ENCODE results near the gene ATXN7L3. TPM values are rescaled to one million over a fixed set of nuclear protein-coding genes. Genes with fewer than 3 reads are reported as not detected.

Gene ATXN7L3
- total and polyA plus RNA-seq, 9 of the 15 experiments (the other 6 are each of a cell fraction or from before 2014, with no cell fraction given): 0.62 to 66.1 (median 33.2) TPM

- no peak for TF ChIP-seq CREB5 (CRISPR knock-in tag; IDR thresholded peaks at IDR 0.05)
- no peak for TF ChIP-seq MXD1 (CRISPR knock-in tag; IDR thresholded peaks at IDR 0.05; ENCODE audit: borderline replicate concordance, poor library complexity, severe bottlenecking)
- no peak for TF ChIP-seq RBM15 (IDR thresholded peaks at IDR 0.05; ENCODE audit: insufficient read depth, low read length)
- TF ChIP-seq ZNF785 (CRISPR knock-in tag; IDR thresholded peaks at IDR 0.05): no peak
- no peak for TF ChIP-seq ZC3H8 (IDR thresholded peaks at IDR 0.05)
- no peak for TF ChIP-seq KLF1 (tag; IDR thresholded peaks at IDR 0.05)
- no peak for TF ChIP-seq CBX1 (IDR thresholded peaks at IDR 0.05; ENCODE audit: low read depth)
- TF ChIP-seq NFYB (IDR thresholded peaks at IDR 0.05; ENCODE audit: extremely low read depth, insufficient read length): no peak
- TF ChIP-seq HDAC2 (IDR thresholded peaks at IDR 0.05): peak; percentile 23; the same call in 1 of the 2 replicates
- no peak for TF ChIP-seq HDAC3 (IDR thresholded peaks at IDR 0.05; ENCODE audit: borderline replicate concordance, partially characterized antibody)
- no peak for TF ChIP-seq HCFC1 (IDR thresholded peaks at IDR 0.05; ENCODE audit: low read depth, low read length)
- no peak for TF ChIP-seq MAFG (tag; conservative IDR thresholded peaks at IDR 0.05)
- TF ChIP-seq FOS (IDR thresholded peaks at IDR 0.05; ENCODE audit: extremely low read depth, insufficient read length): no peak
- TF ChIP-seq ATF3 (IDR thresholded peaks at IDR 0.05): no peak
- TF ChIP-seq ATF3 (CRISPR knock-in tag; conservative IDR thresholded peaks at IDR 0.05): 0 out of 2 replicates have a peak, but pooled peaks have one; percentile 37
- no peak for TF ChIP-seq SLC30A9 (CRISPR knock-in tag; IDR thresholded peaks at IDR 0.05)
- TF ChIP-seq YY1 (IDR thresholded peaks at IDR 0.05; ENCODE audit: borderline replicate concordance in 1 of 3, control insufficient read depth in 1 of 3, extremely low read depth in 1 of 3, insufficient read depth in 3 of 3, insufficient read length in 1 of 3, insufficient replicate concordance in 2 of 3, low read depth in 1 of 3, low read length in 2 of 3): peak in 1 of 3 experiments; percentile 8
- TF ChIP-seq MED1 (CRISPR knock-in tag; IDR thresholded peaks at IDR 0.05; ENCODE audit: borderline replicate concordance): 0 out of 2 replicates have a peak, but pooled peaks have one; percentile 63
- TF ChIP-seq OTX1 (CRISPR knock-in tag; IDR thresholded peaks at IDR 0.05): no peak
- TF ChIP-seq STAG1 (CRISPR knock-in tag; IDR thresholded peaks at IDR 0.05; ENCODE audit: borderline replicate concordance): no peak
- TF ChIP-seq TEAD2 (tag; IDR thresholded peaks at IDR 0.05): no peak
- no peak for TF ChIP-seq TCF3 (CRISPR knock-in tag; IDR thresholded peaks at IDR 0.05)
- no peak for TF ChIP-seq TSHZ1 (CRISPR knock-in tag; IDR thresholded peaks at IDR 0.05)
Observed at GRCh38 chr17:44200478-44201155, 933 bp upstream of the ATXN7L3 start (continued).

Measured in K562 (cell line).